GM19351 (cell line): ENCODE results near the gene SESTD1.
"Not testable (repeated sequence)": the region's sequence is repeated elsewhere in the genome, so short reads cannot be mapped to it uniquely, and the experiment has no call there.

Experiments
- ATAC-seq: cut with Tn5 transposase; IDR thresholded peaks from one replicate; pipeline ENCODE4 v1.9.1; 2021; ENCODE audit warnings: mild to moderate bottlenecking, moderate library complexity; ENCODE audit not compliant: unreplicated experiment

SESTD1 gene

DNA sequence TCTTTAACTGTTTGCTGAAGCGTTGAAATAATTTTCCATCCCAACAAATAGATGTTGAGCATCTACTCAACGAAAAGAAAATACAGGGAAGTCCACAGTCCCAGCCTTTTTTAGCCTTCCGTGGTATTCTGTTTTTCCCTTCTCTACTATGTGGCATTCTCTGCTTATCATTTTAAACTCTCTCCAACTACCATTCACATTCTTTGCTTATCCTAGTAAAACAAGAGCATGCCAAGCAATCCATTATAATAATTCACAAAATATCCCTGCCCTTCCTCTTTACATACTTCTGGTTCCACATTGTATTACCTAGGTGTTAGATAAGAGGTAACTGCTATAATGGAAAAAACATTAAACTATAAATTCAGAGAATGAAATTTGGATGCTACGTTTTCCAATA is 1.6 kb upstream of the SESTD1 start:
- ATAC-seq: no peak

DNA sequence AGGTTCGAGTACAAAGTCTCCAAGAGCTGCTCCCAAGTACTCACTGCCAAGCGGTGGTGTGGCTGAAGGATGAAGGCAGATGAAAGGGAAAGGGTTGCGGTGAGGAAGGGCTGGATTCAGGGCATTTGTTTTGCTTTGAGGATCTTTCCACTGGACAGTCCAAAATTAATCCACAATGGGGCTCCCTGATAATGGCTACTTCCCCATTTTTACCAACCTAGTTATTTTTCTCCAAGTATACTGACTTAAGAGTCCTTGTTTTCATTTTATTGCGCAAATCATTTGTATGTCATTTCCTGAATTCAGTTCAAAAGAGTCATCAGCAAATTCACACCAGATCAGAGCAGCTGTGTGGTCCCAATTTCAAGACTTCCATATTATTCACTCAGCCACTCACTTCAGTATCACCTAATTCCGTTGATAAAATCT is 464 bp upstream of the SESTD1 start:
- no peak for ATAC-seq

DNA sequence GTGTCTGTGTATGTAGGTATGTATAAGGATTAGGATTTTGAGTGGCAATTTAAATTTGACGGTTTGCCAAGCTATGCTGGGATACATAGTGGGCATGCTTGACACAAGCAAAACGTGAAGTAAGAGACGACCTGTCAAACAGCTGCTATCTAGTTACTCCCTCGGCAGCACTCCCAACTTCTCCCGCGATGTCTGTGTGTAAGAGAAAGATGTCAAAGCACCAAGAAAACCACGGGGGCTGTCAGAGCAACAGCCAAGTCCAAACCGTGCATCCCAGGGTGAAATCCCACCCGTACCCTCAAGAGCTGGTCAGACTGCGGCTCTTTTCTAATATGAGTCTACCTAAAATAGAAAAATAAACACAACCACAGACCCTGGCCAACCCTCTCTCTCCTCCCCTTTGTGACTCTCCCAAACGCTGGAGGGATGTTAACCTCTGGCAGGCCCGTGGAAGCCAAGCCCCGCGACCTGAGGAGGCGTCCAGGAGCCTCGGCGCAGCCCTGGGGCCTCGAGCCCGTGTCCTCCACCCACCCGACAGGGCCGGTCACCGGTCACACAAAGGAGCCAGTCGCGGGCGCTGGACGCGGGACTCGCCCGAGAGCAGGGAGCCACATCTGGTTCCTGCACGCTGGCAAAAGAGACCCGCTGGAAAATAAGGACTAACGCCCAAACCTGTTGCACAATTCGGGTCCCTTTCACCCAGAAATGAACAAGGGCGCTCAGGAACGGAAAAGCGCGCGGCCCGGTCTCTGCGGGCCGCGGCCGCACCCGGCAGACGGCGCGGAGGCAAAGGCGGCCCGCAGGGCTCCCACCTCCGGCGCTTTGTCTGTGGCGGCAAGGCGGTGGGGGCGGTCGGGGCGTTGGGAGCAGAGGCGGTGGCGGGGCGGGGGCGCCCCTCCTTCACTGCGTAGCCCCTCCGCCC is 925 bp downstream of the SESTD1 start:
- peak; percentile 30 for ATAC-seq

DNA sequence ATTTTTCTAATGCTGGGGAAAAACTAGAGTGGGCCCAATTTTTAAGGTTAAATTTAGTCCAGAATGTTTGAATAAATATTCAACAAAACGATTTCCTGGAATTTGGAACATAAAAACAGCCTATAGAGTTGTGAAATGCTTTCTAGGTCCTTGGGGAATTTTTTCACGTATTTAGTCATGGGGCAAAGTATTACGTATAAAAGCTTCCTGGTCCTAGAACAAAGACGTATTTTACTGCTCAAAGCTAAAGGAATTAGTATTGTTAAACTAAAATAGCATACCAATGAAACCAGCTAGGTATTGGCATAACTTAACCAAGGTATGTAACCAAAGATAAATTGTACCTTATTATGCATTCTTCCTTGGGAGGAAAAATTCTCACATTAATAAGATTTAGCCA is 1.6 kb downstream of the SESTD1 start:
- ATAC-seq: no peak

DNA sequence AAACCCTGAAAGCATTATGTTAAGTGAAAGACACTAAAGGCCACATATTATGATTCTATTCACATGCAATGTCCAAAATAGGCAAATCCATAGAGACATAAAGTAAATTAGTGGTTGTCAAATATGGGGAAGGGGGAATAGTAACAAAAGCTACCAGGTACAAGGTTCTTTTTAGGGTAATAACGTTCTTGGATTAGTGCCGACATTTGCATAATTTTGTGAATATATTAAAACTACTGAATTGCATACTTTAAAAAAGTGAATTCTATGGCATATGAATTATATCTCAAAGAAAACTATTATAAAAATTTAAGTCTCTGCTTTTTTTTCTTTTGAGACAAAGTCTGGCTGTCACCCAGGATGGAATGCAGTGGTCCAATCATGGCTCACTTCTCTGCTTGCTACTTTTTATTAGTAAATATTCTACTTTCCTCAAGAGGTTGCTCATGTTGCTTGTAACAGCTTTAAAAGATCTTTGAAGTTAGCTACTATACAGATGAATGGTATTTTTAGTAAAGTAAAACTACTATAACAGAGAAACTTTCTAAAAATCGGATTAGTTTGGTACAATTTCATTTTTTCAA is 2.5 kb downstream of the SESTD1 start:
- ATAC-seq: no peak

DNA sequence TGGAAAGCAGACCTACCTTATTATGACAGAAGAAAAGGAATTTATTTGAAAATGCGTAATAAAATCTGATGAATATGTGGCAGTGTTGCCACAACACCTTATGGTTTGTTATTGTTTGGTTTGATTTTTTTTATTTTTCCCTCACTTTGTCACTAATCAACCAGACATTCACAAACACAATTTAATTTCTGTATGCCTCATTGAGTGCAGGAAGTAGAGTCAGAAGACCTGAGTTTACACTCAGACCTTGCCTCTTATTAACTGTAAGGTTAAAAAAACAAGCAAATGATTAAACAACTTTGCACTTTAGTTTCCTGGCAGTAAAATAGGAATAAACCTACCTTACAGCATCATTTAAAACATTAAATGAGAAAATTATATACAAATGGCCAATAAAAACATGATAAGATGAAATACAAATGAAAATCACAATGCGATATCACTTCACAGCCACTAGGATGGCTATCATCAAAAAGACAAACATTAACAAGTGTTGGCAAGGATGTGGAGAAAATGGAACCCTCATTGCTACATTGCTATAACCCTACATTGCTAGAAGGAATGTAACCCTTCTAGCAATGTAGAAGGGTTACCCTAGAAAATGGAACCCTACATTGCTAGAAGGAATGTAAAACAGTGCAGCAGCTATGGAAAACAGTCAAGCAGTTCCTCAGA is 3.3 kb downstream of the SESTD1 start:
- no peak for ATAC-seq

DNA sequence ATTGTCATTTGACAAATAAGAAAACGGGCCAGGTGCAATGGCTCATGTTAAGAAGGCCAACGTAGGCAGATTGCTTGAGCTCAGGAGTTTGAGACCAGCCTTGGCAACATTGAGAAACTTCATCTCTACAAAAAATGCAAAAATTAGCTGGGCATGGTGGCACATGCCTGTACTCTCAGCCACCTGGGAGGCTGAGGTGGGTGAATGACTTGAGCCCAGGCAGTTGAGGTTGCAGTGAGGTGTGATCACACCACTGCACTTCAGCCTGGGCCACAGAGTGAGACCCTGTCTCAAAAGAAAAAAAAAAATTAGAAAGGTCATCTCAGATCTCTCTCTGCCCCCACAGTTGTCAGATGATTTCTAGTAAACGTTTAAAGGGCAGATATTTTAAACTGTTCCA is 4.4 kb downstream of the SESTD1 start:
- no peak for ATAC-seq

DNA sequence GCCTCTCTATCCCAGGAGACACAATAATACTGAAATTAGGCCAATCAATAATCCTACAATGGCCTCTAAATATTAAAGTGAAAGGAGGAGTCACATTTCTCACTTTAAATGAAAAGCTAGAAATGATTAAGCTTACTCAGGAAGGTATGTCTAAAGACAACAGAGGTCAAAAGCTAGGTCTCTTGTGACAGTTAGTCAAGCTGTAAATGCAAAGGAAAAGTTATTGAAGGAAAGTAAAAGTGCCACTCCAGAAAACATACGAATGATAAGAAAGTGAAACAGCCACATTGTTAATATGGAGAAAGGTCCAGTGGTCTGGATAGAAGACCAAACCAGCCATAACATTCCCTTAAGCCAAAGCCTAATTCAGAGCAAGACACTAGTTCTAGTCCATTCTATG is 9.5 kb downstream of the SESTD1 start:
- peak; percentile 19 for ATAC-seq

DNA sequence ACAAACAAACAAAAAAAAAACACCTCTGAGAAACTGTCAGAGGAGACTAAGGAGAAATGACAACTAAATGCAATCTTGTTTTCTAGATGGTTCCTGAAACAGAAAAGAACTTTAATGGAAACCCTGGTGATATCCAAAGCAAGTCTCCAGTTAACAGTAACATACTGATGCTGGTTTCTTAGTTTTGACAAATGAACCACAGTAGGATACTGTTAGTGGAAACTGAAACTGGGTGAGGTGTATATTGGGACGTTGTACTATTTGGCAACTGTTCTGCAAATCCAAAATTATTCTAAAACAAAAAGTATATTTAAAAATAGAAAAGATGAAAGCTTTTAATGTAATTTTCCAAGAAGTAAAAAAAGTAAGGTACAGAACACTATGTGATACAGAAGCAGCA is 11.4 kb downstream of the SESTD1 start:
- peak; percentile 59 for ATAC-seq

DNA sequence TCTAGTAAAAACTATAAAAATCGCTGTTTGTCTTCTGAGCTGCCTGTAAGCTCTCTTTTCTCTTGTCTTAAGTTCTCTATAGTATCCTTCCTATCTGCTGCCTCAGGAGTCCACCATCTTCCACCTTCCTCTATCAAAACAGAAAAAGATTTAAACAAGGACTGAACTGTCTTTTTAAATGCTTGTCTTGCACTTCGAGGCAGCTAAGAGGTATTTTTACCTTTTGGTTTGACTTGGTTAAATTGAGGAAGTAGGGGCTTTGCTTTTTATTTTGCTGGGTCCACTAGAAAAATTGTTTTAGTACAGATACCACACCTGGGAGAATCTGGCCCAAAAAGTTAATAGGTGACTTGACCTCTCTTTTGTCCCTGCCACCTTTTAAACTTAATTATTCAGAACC is 12.2 kb downstream of the SESTD1 start:
- ATAC-seq: peak; percentile 19

DNA sequence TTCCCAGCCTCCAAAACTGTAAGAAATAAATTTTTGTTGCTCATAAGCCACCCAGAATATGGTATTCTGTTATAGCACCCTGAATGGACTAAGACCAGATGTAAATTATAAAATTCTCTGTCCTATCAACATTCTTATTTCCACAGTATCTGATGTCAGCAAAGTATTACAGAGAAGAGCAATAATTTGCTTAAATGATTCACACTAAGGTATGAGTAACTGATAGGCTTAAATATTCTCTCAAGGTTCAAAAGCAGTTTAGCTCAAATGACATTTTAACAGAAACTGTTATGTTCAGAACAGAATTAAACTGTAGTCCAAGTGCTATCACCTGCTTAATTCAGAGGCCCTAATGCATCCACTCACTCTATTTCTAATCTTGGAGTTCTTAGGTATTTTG is 12.8 kb downstream of the SESTD1 start:
- no peak for ATAC-seq

DNA sequence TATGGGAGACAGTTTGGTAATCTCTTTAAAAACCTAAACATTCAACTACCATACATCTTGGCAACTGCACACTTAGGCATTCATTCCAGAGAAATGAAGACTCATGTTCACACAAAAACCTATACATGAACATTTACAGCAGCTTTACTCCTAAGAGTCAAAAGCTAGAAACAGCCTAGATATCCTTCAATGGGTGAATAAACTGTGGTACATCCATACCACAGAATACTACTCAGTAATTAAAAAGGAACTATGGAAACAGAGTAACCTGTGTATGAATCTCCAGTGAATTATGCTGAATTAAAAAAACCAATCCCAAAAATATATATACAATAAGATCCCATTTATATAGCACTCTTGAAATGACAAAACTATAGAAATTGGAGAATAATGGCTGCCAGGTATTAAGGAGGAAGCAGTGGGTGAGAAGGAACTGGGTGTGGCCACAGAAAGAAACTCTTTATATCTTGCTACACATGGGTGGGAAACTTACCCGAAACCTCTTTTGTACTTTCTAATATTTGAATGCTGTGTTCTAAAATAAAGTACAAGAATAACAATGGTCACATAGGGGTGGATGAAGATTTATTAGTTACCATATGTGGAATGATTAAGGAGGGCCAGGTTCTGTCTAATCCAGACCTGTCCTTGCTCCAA is 13.7 kb downstream of the SESTD1 start:
- ATAC-seq: peak; percentile 26

DNA sequence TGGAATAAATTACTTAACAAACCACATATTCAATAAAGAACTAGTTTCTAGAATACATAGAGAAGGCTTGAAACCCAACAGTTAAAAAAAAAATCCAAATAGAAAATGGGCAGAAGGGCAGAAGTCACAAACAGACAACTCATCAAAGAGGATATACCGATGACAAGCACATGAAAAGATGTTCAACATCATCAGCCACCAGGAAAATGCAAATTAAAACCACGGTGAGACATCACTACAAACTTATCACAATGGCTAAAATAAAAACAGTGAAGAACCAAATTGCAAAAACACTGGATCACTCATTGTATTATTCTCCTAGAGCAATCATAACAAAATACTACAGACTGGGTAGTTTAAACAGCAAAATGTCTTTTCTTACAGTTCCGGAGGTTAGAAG is 14.5 kb downstream of the SESTD1 start:
- no peak for ATAC-seq

DNA sequence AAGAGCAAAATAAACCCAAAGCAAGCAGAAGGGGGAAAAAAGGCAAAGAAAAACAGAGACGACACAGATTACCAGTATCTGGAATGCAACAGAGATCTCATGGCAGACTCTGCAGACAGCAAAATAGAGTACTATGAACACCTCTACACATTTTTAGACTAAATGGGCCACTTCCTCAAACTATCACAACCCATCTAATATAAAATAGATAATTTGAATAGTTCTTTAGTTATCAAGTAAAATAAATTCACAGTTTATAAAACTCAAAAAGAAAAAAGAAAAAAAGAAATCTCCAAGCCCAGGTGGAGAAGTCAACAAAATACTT is 16.6 kb downstream of the SESTD1 start:
- peak; percentile 39 for ATAC-seq

DNA sequence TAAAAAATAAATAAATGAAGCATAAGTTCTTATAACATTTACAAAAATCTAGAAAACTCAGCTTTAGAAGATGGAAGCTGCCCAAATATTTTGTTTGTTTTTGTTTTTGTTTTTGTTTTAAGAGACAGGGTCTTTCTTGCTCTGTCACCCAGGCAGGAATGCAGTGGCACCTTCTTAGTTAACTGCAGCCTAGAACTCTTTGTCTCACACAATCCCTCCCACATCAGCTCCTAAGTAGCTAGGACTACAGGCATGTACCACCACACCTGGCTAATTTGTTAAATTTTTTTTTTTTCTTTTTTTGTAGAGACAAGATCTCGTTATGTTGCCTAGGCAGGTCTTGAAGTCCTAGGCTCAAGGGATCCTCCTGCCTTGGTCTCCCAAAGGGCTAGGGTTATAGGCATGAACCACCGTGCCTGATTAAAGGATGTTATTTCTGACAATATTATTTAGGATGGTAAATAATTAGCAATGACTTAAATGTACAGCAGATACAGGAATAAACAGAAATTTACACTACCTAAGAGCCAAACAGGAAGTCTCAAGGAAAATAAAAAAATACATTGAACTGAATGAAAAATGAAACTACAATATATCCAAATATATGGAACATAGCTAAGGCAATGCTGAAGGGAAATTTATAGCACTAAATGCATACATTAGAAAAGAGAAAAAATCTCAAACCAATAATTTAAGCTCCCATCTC is 17.2 kb downstream of the SESTD1 start:
- ATAC-seq: peak; percentile 33

DNA sequence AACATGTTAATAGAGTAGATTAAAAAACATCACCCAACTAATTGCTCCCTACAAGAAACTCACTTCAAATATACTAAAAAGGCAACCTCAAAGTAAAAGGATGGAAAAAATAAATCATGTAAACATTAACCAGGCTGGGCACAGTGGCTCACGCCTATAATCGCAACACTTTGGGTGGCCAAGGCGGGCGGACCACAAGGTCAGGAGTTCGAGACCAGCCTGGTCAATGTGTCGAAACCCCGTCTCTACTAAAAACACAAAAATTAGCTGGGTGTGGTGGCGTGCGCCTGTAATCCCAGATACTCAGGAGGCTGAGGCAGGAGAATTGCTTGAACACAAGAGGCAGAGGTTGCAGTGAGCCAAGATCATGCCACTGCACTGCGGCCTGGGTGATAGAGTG is 18.8 kb downstream of the SESTD1 start:
- ATAC-seq: not testable (repeated sequence)

DNA sequence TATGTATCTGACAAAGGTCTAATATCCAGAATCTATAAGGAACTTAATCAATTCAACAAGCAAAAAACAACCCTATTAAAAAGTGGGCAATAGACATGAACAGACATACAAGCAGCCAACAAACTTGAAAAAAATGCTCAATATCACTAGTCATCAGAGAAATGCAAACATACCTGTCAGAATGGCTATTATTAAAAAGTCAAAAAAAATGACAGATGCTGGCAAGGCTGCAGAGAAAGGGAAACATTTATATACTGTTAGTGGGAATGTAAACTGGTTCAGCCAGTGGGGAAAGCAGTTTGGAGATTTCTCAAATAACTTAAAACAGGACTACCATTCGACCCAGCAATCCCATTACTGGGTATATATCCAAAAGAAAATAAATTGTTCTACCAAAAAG is 21.6 kb downstream of the SESTD1 start:
- no peak for ATAC-seq

DNA sequence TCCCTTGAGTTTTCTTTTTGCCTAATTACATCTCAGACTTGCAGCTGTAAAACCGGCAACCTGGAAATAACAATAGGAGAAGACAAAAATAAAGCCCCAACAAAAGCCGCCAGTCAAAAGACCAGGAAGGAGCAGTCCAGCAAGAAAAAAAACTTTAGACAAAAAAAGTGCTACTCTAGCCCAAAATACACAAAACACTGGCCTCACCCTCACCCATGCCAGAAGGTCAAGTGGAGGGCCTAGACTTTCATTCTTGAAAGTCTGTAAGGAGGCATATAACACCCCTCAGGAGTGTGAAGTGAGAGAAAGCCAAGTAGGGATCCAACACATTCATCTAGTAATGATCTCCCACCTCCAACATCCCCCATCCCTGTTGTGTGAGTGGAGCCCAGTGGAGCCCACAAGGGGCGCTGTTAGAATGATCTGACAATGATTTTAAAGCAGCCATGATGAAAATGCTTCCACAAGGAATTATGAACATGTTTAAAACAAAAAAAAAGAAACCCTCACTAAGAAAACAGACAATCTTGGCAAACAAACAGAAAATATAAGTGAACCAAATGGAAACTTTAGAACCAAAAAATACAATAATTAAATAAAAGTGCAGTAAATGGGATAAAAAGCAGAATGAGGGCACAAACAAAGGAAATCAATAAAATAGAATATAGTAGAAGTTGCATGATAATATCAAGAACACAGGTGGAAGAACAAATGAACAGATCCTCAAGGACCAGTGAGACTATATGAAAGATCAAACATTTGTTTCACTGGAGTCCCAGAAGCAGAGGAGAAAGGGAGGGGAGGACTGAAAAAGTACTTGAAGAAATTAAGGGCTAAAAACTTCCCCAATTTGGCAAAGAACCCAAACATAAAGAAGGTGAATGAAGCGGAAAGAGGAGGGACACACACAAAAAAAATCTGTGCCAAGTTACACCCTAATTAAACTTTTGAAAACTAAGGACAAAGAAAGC is 23.9 kb downstream of the SESTD1 start:
- no peak for ATAC-seq

DNA sequence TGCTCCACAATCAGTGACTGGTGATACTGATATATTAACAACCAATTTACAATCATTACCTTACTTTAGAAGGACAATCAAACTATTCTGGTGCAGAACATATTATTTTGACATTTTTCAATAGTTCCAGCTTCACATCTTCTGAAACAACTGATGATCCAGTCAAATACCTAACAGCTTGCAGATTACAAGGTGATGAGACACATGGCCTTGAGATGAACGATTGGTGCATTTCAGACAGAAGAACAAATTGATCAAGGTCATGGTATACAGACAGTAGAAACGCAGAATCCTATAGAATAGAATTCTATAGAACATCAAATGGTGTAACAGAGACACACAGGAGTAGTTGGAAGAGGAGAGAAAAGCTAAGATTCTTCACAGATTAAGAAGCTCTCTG is 24.8 kb downstream of the SESTD1 start:
- no peak for ATAC-seq

DNA sequence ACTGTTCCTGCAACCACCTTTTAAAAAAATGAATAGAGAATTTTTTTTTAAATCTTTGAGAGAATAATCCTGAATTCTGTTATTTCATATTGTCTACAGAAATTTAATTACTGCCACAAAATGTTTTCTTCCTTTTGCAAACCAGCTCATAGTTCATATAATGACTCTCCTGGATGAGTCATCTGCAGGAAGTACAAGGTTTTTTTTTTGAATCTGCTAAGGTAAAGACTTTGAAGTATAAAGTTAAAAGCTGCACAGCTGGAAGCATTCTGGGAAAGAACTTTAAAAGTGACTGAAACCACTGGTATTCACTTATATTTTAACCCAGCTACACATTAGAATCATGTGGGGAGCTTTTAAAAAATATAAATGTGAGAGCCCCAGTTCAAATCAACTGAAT is 25.4 kb downstream of the SESTD1 start:
- peak; percentile 68 for ATAC-seq
